GM08714 (cell line): Measurements from ENCODE around the gene ODR4.
"Not testable (repeated sequence)": the region's sequence is repeated elsewhere in the genome, so short reads cannot be mapped to it uniquely, and the experiment has no call there.

Experiments
- H3K4me3 ChIP-seq: fragments of 200-500 bp; sonication (Bioruptor generic); 2 replicates; pipeline ENCODE4 v1.5.1; 2014; ENCODE audit warnings: mild to moderate bottlenecking, low read length, inconsistent platforms
- ZNF274 ChIP-seq: IDR thresholded peaks from 2 replicates; pipeline ENCODE4 v1.6.1; 2012; ENCODE audit warnings: mild to moderate bottlenecking, low read depth, low read length

The ODR4 gene

DNA sequence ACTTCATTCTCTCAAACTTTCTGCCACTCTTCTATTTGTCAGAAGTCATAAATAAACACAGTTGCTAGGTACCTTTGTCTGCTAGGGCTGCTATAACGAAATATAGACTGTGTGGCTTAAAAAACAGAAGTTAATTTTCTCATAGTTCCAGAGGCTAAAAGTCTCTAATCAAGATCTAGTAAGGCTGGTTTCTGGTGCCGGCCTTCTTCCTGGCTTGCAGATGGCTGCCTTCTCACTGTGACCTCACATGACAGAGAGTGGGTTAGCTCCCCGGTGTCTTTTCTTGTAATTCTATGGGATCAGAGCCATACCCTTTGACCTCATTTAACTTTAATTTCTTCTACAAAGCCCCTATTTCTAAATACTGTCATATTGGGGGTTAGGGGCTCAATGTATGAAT is 79.3 kb downstream of the ODR4 start:
- TF ChIP-seq ZNF274: no peak

DNA sequence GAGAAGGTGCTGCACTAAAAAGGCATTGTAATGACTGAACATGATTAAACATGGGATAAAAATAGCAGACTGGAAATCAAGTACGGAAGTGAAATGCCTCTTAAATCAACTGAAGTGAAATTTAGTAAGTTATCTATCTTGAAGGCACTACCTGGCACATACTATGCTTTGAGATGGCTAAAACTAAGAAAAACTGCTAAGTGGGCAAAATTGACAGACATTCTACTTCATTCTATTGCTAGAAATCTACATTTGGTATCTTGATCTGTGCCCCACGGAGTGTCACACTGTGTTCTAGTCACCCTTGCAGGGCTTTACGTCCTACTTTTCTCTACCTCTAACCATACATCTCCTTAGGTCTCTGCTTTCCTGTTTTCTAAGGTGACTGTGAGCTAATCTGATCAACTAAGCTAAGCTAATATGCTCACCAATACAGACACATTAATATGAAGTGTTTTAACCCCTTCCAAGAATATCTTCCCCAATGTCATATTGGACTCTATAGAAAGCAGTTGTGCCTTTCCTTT is 81.2 kb downstream of the ODR4 start:
- no peak for TF ChIP-seq ZNF274
- no peak overlapping the region for H3K4me3 ChIP-seq

More for the DNA sequence above, 79.3 kb downstream of the ODR4 start:
- no peak overlapping the region for H3K4me3 ChIP-seq

DNA sequence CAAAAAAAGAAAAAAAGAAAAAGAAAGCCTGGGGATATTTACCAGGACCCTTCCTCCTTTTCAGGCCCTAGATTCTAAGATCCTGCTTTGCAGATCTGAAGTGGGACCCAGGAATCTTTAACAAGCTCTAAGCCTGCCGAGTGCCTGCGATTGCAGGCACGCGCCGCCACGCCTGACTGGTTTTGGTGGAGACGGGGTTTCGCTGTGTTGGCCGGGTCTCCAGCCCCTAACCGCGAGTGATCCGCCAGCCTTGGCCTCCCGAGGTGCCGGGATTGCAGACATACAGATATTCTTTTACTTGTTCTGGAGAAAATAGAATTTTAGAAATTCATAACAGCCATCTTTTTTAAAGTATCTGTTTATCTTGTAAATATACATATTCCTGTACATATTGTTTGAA is 83.5 kb downstream of the ODR4 start:
- H3K4me3 ChIP-seq: not testable (repeated sequence)

DNA sequence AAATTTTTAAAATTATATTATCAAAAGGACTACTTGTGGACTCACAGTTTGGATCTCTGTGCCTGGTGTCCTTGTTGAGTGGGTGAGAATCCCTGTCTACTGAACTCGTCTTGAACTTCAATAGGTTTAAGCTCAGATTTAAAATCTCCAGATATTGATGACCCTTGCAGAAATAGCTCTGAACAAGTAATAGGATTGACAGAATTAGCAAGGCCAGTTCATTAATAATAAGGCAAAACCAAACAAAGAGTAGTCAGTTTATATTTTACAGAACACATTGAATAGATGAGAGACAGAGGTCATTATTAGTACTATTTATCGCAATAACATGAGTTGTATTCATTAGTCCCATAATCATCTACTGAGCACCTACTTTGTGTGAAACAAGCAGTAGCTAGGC is 85.4 kb downstream of the ODR4 start, which contains the start of gene PDC:
Gene PDC, minus strand, starts transcription at position 101 of the 400 bp plus-strand sequence. CDS start 11,655 bp downstream, outside the sequence.
- no peak for TF ChIP-seq ZNF274
- H3K4me3 ChIP-seq: no peak within 1 kb of the TSS

DNA sequence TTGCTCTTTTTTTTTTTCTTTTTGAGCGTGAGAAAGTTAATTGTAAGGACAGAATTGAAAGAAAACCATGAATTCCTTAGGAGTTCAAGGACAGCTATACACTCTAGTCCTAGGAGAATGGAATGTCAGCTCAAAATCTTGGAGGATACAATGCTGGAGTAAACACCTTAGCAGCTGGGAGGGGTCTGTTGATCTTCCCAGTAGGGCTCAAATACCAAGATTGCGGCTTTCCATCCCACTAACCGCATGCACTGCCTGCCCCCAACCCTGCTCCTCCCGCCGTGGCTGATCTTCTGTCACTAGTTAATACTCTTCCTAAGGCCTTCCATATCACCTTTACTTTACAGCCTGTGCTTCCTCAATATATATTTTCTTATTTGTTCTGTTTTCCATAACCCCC is 87.9 kb downstream of the ODR4 start:
- no peak overlapping the region for H3K4me3 ChIP-seq
- TF ChIP-seq ZNF274: no peak

DNA sequence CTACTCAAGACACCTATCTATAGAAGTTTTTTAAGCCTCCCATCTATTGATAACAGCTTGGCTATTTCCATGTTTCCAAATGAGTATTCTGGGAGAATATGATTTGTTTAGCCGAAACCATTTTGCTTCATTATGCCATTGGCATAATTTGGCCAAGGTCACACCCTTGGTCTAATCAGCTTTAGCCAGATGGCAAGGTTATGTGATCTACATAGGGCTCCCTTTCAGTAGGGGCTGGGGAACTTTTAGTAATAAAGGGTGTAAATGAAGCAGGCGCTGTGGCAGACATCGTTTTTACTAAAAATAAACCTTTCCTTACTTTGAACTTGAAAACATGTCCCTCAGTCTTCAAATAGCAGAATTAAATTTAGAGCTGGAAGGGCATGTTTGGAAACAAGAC is 88.3 kb downstream of the ODR4 start:
- TF ChIP-seq ZNF274: no peak
- no peak overlapping the region for H3K4me3 ChIP-seq

DNA sequence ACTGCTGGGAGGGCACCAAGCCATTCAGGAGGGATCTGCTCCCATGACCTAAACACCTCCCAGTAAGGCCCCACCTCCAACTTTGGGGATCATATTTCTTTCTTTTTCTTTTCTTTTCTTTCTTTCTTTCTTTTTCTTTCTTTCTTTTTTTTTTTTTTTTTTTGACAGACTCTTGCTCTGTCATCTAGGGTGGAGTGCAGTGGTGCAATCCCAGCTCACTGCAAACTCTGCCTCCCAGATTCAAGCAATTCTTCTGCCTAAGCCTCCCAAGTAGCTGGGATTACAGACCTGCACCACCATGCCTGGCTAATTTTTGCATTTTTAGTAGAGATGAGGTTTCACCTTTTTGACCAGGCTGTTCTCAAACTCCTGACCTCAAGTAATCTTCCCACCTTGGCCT is 89.9 kb downstream of the ODR4 start:
- H3K4me3 ChIP-seq: not testable (repeated sequence)

DNA sequence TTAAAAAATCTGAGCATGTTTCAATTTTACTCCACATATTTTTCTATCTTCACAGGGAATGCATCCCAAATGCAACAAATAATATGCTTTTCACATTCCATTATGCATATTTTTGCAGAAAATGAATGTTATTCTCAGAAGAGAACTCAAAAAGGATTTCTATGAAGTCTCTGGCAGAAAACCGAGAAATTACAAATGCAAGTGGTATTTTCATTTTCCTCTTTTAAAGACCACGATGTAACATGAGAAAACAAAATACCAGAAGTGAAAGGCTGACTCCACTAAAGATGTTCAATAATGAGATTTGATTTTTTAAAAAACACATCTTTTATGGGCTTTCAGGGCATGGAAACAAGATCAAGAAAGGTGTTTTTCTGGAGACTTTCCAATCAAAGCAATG is 90.3 kb downstream of the ODR4 start:
- no peak for TF ChIP-seq ZNF274
- no peak overlapping the region for H3K4me3 ChIP-seq
